ENCODE results near the gene LRSAM1.

LRSAM1 gene

GRCh38 chr9:127419348-127419747 is 32.0 kb upstream of the LRSAM1 start:
- DNase-seq (ENCODE audit: low spot score in 2 of 2): no peak
- in situ Hi-C loops (cut with MboI; ENCODE audit: low sequenced_read_pairs): no loop called here

DNA sequence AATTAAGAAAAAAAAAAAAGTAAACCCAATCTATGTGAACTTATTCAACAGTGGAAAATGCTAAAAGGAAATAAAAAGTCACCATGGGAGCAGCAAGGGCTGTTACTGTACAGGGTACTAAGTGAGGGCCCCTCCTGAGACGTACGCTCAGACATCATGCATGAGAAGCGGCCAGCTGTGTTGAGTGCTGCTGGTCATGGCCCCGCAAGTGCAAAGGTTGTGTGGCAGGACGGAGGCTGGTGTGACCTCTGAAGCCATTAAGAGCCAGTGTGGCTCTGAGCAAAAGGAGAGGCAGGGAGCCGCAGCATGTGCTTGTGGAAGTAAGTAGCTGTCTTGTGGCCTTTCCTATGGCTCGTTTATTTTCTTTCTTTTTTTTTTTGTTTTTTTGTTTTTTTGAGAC is 30.3 kb upstream of the LRSAM1 start:
- no peak overlapping the region for H3K4me3 ChIP-seq
- no peaks in the 10 kb centered on the region for H3K27me3 ChIP-seq (ENCODE audit: low read depth)
- DNase-seq (ENCODE audit: low spot score in 2 of 2): no peak
- H3K36me3 ChIP-seq (replicated peaks): no peaks in the 10 kb centered on the region
- peaks cover 2% of the 10 kb centered on the region for H3K4me1 ChIP-seq
- no peaks in the 10 kb centered on the region for H3K9me3 ChIP-seq
- in situ Hi-C loops (cut with MboI; ENCODE audit: low sequenced_read_pairs): no loop called here

More at GRCh38 chr9:127419348-127419747, 32.0 kb upstream of the LRSAM1 start:
- Histone ChIP-seq H3K4me1 (no peaks in the 10 kb centered on the region; the same call in 1 of the 2 replicates), H3K4me3 (no peak overlapping the region), H3K36me3 (replicated peaks) (no peaks in the 10 kb centered on the region), H3K9me3 (no peaks in the 10 kb centered on the region), H3K27me3 (ENCODE audit: low read depth) (no peaks in the 10 kb centered on the region)

DNA sequence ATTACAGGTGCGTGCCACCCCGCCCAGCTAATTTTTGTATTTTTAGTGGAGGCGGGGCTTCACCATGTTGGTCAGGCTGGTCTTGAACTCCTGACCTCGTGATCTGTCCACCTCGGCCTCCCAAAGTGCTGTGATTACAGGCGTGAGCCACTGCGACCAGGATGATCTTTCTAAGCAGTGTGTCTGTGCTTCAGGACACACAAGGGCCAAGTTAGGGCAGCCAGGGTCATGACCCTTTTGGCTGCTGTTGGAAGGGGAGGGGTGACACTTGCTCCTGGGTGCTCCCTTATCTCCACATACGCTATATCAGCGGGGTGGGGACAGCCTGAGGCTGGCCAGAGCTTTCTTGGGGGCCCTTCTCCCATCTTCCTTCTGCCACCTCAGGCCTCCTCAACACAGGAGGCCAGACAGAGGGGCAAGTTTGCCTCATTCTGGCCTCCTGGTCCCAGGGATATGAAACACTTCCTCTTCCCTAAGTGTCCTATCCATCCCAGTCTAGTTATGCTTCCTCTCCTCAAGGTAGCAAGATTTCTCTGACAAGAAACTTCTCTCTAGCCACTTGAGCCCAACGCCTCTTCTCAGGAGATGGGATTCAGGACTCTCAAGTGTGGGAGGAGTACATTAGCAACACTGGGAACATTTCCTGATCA is 29.1 kb upstream of the LRSAM1 start:
- Histone ChIP-seq H3K36me3 (replicated peaks) (no peaks in the 10 kb centered on the region), H3K9me3 (no peaks in the 10 kb centered on the region), H3K27me3 (ENCODE audit: low read depth) (no peaks in the 10 kb centered on the region), H3K4me1 (peaks cover 2% of the 10 kb centered on the region), H3K4me3 (peak overlapping the region; percentile 92)
- DNase-seq (ENCODE audit: low spot score in 2 of 2): no peak
- in situ Hi-C loops (cut with MboI; ENCODE audit: low sequenced_read_pairs): no loop called here

GRCh38 chr9:127422787-127423186 is 28.5 kb upstream of the LRSAM1 start:
- H3K27me3 ChIP-seq (ENCODE audit: low read depth): no peaks in the 10 kb centered on the region
- in situ Hi-C loops (cut with MboI; ENCODE audit: low sequenced_read_pairs): no loop called here
- peak in 1 of 2 experiments; percentile 34 for DNase-seq (ENCODE audit: low spot score in 2 of 2)
- peak overlapping the region; percentile 92 for H3K4me3 ChIP-seq
- peaks cover 2% of the 10 kb centered on the region for H3K4me1 ChIP-seq
- no peaks in the 10 kb centered on the region for H3K9me3 ChIP-seq
- H3K36me3 ChIP-seq (replicated peaks): no peaks in the 10 kb centered on the region; the same call in 1 of the 2 replicates

DNA sequence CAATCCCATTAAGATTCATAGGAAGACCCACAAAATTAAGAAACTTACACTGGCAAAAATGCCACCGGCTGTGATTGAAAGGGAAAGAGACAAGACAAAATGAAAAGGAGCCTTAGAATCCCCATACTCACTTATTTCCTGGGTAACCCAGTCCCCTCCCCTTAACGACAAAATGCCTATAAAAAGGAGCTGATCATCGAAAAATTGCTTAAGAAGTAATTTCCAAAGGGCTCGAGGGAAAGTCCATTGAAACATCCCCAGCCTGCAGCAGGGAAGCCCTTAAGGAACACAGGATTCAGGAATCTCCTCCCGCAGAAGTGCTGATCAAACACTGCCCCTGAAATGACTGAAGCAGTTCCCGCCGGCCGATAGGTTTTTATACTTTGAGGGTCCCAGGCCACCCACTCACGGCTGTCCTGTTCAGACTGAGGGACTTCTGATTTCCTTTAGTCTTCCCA is 27.8 kb upstream of the LRSAM1 start:
- no peaks in the 10 kb centered on the region for H3K9me3 ChIP-seq
- no peak for DNase-seq (ENCODE audit: low spot score in 2 of 2)
- peaks cover 2% of the 10 kb centered on the region for H3K4me1 ChIP-seq
- no peaks in the 10 kb centered on the region for H3K27me3 ChIP-seq (ENCODE audit: low read depth)
- in situ Hi-C loops (cut with MboI; ENCODE audit: low sequenced_read_pairs): no loop called here
- H3K4me3 ChIP-seq: peak overlapping the region; percentile 92
- peaks cover 6% of the 10 kb centered on the region; the same call in 1 of the 2 replicates for H3K36me3 ChIP-seq (replicated peaks)

DNA sequence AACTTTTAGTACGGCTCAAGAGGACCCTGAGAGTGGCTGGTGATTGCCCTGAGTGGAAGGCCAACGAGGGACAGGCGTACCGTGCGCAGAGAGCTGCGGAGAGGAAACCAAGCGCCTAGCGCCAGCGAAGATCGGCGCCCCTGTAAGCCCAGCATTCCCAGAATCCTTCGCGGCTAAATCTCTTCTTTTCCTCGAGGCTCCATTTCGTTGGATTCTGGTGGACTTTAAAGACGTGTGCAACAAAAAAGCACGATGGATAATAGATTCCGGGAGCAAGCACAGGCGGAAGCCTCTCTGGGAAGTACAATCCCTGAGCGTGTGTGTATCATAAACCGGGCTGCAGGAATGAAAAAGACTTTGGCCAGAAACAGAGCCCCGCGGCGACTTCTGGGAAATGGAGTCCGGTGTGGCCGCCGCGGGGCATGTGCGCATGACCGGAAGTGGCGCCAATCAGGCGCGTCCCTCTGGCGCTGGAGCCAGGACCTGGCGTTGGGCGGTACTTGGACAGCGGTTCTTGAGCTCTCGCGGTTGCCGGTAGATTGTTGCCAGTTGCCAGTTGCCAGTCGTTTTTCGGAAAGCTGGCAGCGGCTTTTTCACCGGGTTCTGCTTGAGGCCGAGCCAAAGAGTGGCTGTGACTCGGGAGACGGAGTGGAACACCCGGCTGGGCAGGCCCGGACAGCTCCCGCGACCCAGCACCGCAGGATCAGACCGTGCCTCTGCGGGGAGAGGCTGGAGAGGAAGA is 27.2 kb upstream of the LRSAM1 start, which contains the start of gene ZNF79:
ZNF79 (plus strand) TSS at position 449 of the 742 bp plus-strand sequence. CDS start 406 bp downstream, outside the sequence.
- peaks cover 11% of the 10 kb centered on the region for H3K36me3 ChIP-seq (replicated peaks)
- DNase-seq (ENCODE audit: low spot score in 2 of 2): peak; percentile 91 to 94
- H3K27me3 ChIP-seq (ENCODE audit: low read depth): no peaks in the 10 kb centered on the region
- H3K4me1 ChIP-seq: peaks cover 2% of the 10 kb centered on the region
- in situ Hi-C loops (cut with MboI; ENCODE audit: low sequenced_read_pairs): no loop called here
- no peaks in the 10 kb centered on the region for H3K9me3 ChIP-seq
- H3K4me3 ChIP-seq: peak within 1 kb of the TSS; percentile 92

DNA sequence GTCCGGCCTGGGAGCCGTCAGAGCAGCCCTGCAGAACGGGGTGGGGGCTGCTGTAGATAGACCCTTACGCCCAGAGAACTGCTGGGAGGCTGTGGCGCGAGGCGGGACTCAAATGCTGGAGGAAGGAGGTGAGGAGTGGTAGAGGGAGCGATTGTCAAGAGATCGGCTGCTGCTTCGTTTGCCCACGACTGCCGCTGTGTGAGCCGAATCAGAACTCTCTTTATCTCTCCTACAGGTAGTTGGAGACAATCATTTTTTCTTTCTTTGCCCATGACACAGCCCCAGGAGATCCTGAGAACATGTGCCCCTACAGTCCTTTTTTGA is 26.7 kb upstream of the LRSAM1 start:
- in situ Hi-C loops (cut with MboI; ENCODE audit: low sequenced_read_pairs): no loop called here
- Histone ChIP-seq H3K36me3 (replicated peaks) (peaks cover 11% of the 10 kb centered on the region), H3K9me3 (no peaks in the 10 kb centered on the region), H3K27me3 (ENCODE audit: low read depth) (no peaks in the 10 kb centered on the region), H3K4me1 (peaks cover 2% of the 10 kb centered on the region), H3K4me3 (peak overlapping the region; percentile 92)
- no peak for DNase-seq (ENCODE audit: low spot score in 2 of 2)

- in situ Hi-C loops (cut with MboI; ENCODE audit: low sequenced_read_pairs): no loop called here
- no peak for DNase-seq (ENCODE audit: low spot score in 2 of 2)
These were observed 24.6 kb upstream of the LRSAM1 start for GRCh38 chr9:127426756-127427155.

GRCh38 chr9:127428348-127428747 is 23.0 kb upstream of the LRSAM1 start:
- in situ Hi-C loops (cut with MboI; ENCODE audit: low sequenced_read_pairs): no loop called here
- H3K4me1 ChIP-seq: peaks cover 2% of the 10 kb centered on the region; the same call in 1 of the 2 replicates
- no peaks in the 10 kb centered on the region for H3K9me3 ChIP-seq
- no peak overlapping the region for H3K4me3 ChIP-seq
- H3K27me3 ChIP-seq (ENCODE audit: low read depth): no peaks in the 10 kb centered on the region
- DNase-seq (ENCODE audit: low spot score in 2 of 2): no peak
- peaks cover 22% of the 10 kb centered on the region for H3K36me3 ChIP-seq (replicated peaks)

More at GRCh38 chr9:127426756-127427155, 24.6 kb upstream of the LRSAM1 start:
- no peaks in the 10 kb centered on the region for H3K27me3 ChIP-seq (ENCODE audit: low read depth)
- no peak overlapping the region for H3K4me3 ChIP-seq
- H3K4me1 ChIP-seq: peaks cover 2% of the 10 kb centered on the region
- peaks cover 14% of the 10 kb centered on the region for H3K36me3 ChIP-seq (replicated peaks)
- H3K9me3 ChIP-seq: no peaks in the 10 kb centered on the region

DNA sequence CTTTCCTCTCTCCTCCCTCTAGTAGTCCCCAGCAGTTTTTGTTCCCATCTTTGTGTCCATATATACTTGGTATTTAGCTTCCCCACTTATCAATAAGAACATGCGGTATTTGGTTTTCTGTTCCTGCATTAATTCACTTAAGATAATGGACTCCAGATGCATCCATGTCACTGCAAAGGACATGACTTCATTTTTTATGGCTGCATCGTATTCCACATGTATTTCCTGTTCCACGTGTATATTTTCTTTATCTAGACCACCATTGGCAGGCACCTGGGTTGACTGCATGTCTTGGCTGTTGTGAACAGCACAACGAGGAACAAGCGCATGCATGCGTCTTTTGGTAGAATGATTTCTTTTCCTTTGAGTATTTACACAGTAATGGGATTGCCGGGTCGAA is 20.9 kb upstream of the LRSAM1 start:
- H3K36me3 ChIP-seq (replicated peaks): peaks cover 39% of the 10 kb centered on the region
- DNase-seq (ENCODE audit: low spot score in 2 of 2): no peak

DNA sequence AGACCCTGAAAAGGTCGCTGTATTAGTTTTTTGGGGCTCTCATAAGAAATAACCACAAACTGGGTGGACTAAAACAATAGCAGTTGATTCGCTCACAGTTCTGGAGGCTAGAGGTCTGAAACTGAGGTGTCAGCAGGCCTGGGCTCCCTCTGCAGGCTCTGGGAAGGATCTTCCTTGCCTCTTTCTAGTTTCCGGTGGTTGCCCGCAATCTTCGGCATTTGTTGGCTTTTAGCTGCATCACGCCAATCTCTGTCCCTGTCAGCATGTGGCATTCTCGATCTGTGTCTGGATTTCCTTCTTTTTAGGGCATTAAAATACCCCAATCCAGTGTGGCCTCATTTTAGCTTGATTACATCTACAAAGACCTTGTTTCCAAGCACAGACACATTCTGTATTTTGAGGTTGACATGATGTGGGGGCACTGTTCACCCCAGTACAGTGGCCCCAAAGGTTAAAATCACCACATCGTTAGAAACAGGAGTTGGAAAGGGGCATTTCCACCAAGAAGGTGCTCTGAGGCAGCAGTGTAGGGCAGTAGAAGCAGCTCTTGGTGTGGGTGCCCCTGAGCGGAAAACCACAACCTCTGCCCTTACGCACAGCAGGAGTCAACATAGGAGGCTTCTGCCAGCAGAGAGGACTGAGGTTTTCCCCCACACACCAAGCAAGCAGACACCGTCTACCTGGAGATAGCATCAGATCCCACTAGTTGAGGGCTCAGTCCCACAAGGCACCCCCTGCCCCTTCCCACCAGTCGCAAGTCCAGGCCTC is 13.6 kb upstream of the LRSAM1 start:
- 0 out of 2 replicates have a peak, but pooled peaks cover 2% of the 10 kb centered on the region for H3K9me3 ChIP-seq
- no peaks in the 10 kb centered on the region for H3K4me1 ChIP-seq
- in situ Hi-C loops (cut with MboI; ENCODE audit: low sequenced_read_pairs): no loop called here
- H3K36me3 ChIP-seq (replicated peaks): peaks cover 83% of the 10 kb centered on the region
- DNase-seq (ENCODE audit: low spot score in 2 of 2): no peak
- no peak overlapping the region for H3K4me3 ChIP-seq
- H3K27me3 ChIP-seq (ENCODE audit: low read depth): no peaks in the 10 kb centered on the region

More for the DNA sequence above, 20.9 kb upstream of the LRSAM1 start:
- H3K4me3 ChIP-seq: no peak overlapping the region
- no peaks in the 10 kb centered on the region for H3K4me1 ChIP-seq
- H3K27me3 ChIP-seq (ENCODE audit: low read depth): no peaks in the 10 kb centered on the region
- in situ Hi-C loops (cut with MboI; ENCODE audit: low sequenced_read_pairs): no loop called here
- H3K9me3 ChIP-seq: no peaks in the 10 kb centered on the region

- Histone ChIP-seq H3K27me3 (ENCODE audit: low read depth) (no peaks in the 10 kb centered on the region), H3K4me1 (no peaks in the 10 kb centered on the region), H3K9me3 (peaks cover 4% of the 10 kb centered on the region; the same call in 1 of the 2 replicates), H3K36me3 (replicated peaks) (peaks cover 83% of the 10 kb centered on the region), H3K4me3 (no peak overlapping the region)
- DNase-seq (ENCODE audit: low spot score in 2 of 2): no peak
- in situ Hi-C loops (cut with MboI; ENCODE audit: low sequenced_read_pairs): no loop called here
These were observed 12.9 kb upstream of the LRSAM1 start for GRCh38 chr9:127438394-127438793.

GRCh38 chr9:127444283-127444920 is 6.9 kb upstream of the LRSAM1 start:
- peaks cover 6% of the 10 kb centered on the region for H3K4me1 ChIP-seq

More at GRCh38 chr9:127444283-127444920, 6.9 kb upstream of the LRSAM1 start:
- Histone ChIP-seq H3K27me3 (ENCODE audit: low read depth) (no peaks in the 10 kb centered on the region), H3K9me3 (peaks cover 20% of the 10 kb centered on the region), H3K4me3 (no peak overlapping the region), H3K36me3 (replicated peaks) (peaks cover 89% of the 10 kb centered on the region)
- in situ Hi-C loops (cut with MboI; ENCODE audit: low sequenced_read_pairs): no loop called here
- DNase-seq (ENCODE audit: low spot score in 2 of 2): peak in 1 of 2 experiments; percentile 39
